ENCODE results near the gene CNTLN. TPM values are rescaled to one million over a fixed set of nuclear protein-coding genes. Genes with fewer than 3 reads are reported as not detected.
A peak's percentile ranks its signal among the peaks of the same experiment; 100 is the strongest.

The CNTLN gene
- total and polyA plus RNA-seq, 2 experiments from 2014 or later, result 2.9 to 4.3 TPM

DNA sequence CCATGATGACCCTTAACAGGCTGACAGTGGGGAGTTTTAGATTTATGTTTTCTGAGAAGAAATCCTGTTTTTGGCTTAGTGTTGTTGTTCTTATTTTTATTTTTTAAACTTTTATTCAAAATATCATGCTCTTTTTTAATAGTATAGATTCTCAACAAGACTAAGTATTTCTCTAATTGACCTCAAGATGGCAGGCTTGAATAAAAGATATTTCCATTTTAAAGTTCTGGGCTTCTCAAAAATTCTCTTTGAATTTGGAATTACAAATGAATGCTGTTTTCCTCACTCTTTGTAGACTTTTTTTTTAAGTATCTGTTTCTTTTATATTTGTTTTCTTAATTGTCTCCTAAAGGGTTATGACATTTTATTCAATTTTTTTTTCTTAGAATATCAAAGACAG lies 394.0 kb downstream of the CNTLN start:
- H3K27ac ChIP-seq, result no peak overlapping the region
- H3K27me3 ChIP-seq, result no peaks in the 10 kb centered on the region
- no peaks in the 10 kb centered on the region for H3K9me3 ChIP-seq (ENCODE audit: low read depth)
- no peak overlapping the region for H3K4me3 ChIP-seq
- no peaks in the 10 kb centered on the region for H3K4me1 ChIP-seq (ENCODE audit: low read depth)
- DNase-seq (ENCODE audit: low read depth in 1 of 2, low spot score in 1 of 2), result peak in 1 of 2 donors; percentile 25
- TF ChIP-seq CTCF (IDR thresholded peaks at IDR 0.05; ENCODE audit: low read depth, low read length), result peak; percentile 33
- H3K36me3 ChIP-seq, result no peaks in the 10 kb centered on the region

- no peak overlapping the region for H3K4me3 ChIP-seq
- no peaks in the 10 kb centered on the region for H3K9me3 ChIP-seq (ENCODE audit: low read depth)
- DNase-seq (ENCODE audit: low read depth in 1 of 2, low spot score in 1 of 2), result peak; percentile 58 to 69
- TF ChIP-seq CTCF (IDR thresholded peaks at IDR 0.05; ENCODE audit: low read depth, low read length), result peak; percentile 69
- H3K36me3 ChIP-seq, result no peaks in the 10 kb centered on the region
- no peaks in the 10 kb centered on the region for H3K27me3 ChIP-seq
- no peak overlapping the region for H3K27ac ChIP-seq
- no peaks in the 10 kb centered on the region for H3K4me1 ChIP-seq (ENCODE audit: low read depth)
Observed at GRCh38 chr9:17531642-17532254, 396.9 kb downstream of the CNTLN start.

GRCh38 chr9:17532461-17532860 lies 397.6 kb downstream of the CNTLN start:
- Histone ChIP-seq H3K4me3 (no peak overlapping the region), H3K27ac (no peak overlapping the region), H3K4me1 (ENCODE audit: low read depth) (no peaks in the 10 kb centered on the region), H3K9me3 (ENCODE audit: low read depth) (no peaks in the 10 kb centered on the region), H3K27me3 (no peaks in the 10 kb centered on the region), H3K36me3 (no peaks in the 10 kb centered on the region)
- no peak for DNase-seq (ENCODE audit: low read depth in 1 of 2, low spot score in 1 of 2)
- TF ChIP-seq CTCF (IDR thresholded peaks at IDR 0.05; ENCODE audit: low read depth, low read length), result no peak

- DNase-seq (ENCODE audit: low read depth in 1 of 2, low spot score in 1 of 2), result no peak
Observed at GRCh38 chr9:17535176-17535575, 400.3 kb downstream of the CNTLN start.

GRCh38 chr9:17536027-17536426 lies 401.2 kb downstream of the CNTLN start:
- Histone ChIP-seq H3K36me3 (no peaks in the 10 kb centered on the region), H3K27ac (no peak overlapping the region), H3K27me3 (no peaks in the 10 kb centered on the region), H3K4me3 (no peak overlapping the region), H3K4me1 (ENCODE audit: low read depth) (no peaks in the 10 kb centered on the region), H3K9me3 (ENCODE audit: low read depth) (no peaks in the 10 kb centered on the region)
- no peak for DNase-seq (ENCODE audit: low read depth in 1 of 2, low spot score in 1 of 2)
- TF ChIP-seq CTCF (IDR thresholded peaks at IDR 0.05; ENCODE audit: low read depth, low read length), result no peak

More at GRCh38 chr9:17535176-17535575, 400.3 kb downstream of the CNTLN start:
- no peaks in the 10 kb centered on the region for H3K4me1 ChIP-seq (ENCODE audit: low read depth)
- no peak overlapping the region for H3K27ac ChIP-seq
- H3K36me3 ChIP-seq, result no peaks in the 10 kb centered on the region
- no peak overlapping the region for H3K4me3 ChIP-seq
- H3K27me3 ChIP-seq, result no peaks in the 10 kb centered on the region
- no peaks in the 10 kb centered on the region for H3K9me3 ChIP-seq (ENCODE audit: low read depth)
- no peak for TF ChIP-seq CTCF (IDR thresholded peaks at IDR 0.05; ENCODE audit: low read depth, low read length)

Measured in cardiac muscle cell (in vitro differentiated cells and primary cell).